GM23248 (cell line): ENCODE results near the gene ZNF579. TPM values are rescaled to one million over a fixed set of nuclear protein-coding genes. Genes with fewer than 3 reads are reported as not detected.

Experiments
- DNase-seq: peaks from one replicate; pipeline ENCODE4 v3.0.0-alpha.2; 2015
- H2AFZ ChIP-seq: fragments of 200-600 bp; sonication (generic); 2 replicates; pipeline ENCODE4 v1.6.1; 2016; ENCODE audit warnings: antibody characterized with exemption
- H3F3A ChIP-seq: fragments of 200-600 bp; sonication (generic); 2 replicates; pipeline ENCODE4 v1.6.1; 2016; ENCODE audit warnings: mild to moderate bottlenecking, antibody characterized with exemption, mixed run types; ENCODE audit not compliant: insufficient read depth
- H3K27ac ChIP-seq: fragments of 200-600 bp; sonication (generic); 2 replicates; pipeline ENCODE4 v1.5.1; 2016; ENCODE audit warnings: mild to moderate bottlenecking
- H3K27me3 ChIP-seq: fragments of 200-600 bp; sonication (generic); replicated peaks from 2 replicates; pipeline ENCODE4 v1.6.1; 2016; ENCODE audit warnings: mild to moderate bottlenecking; ENCODE audit not compliant: insufficient read depth
- H3K36me3 ChIP-seq: fragments of 200-600 bp; sonication (generic); 2 replicates; pipeline ENCODE4 v1.6.1; 2016; ENCODE audit warnings: low read depth, mild to moderate bottlenecking
- H3K4me1 ChIP-seq: fragments of 200-600 bp; sonication (generic); 2 replicates; pipeline ENCODE4 v1.6.1; 2016; ENCODE audit warnings: mild to moderate bottlenecking; ENCODE audit not compliant: insufficient read depth
- H3K4me2 ChIP-seq: fragments of 200-600 bp; sonication (generic); one replicate; pipeline ENCODE4 v1.6.1; 2016; ENCODE audit warnings: mild to moderate bottlenecking; ENCODE audit not compliant: unreplicated experiment
- H3K4me3 ChIP-seq: fragments of 200-600 bp; sonication (generic); 2 replicates; pipeline ENCODE4 v1.5.1; 2016; ENCODE audit warnings: mild to moderate bottlenecking
- H3K79me2 ChIP-seq: fragments of 200-600 bp; sonication (generic); 2 replicates; pipeline ENCODE4 v1.6.1; 2016; ENCODE audit warnings: mild to moderate bottlenecking; ENCODE audit not compliant: insufficient read depth
- H3K9ac ChIP-seq: fragments of 200-600 bp; sonication (generic); 2 replicates; pipeline ENCODE4 v1.6.1; 2016; ENCODE audit warnings: mild to moderate bottlenecking
- H3K9me2 ChIP-seq: fragments of 200-600 bp; sonication (generic); 2 replicates; pipeline ENCODE4 v1.6.1; 2016; ENCODE audit warnings: mixed run types, mild to moderate bottlenecking, moderate library complexity; ENCODE audit not compliant: insufficient read depth
- H3K9me3 ChIP-seq: fragments of 200-600 bp; sonication (generic); one replicate; pipeline ENCODE4 v1.6.1; 2017; ENCODE audit warnings: low read depth
- H4K20me1 ChIP-seq: fragments of 200-600 bp; sonication (generic); 2 replicates; pipeline ENCODE4 v1.6.0; 2016; ENCODE audit not compliant: insufficient read depth
- EZH2 ChIP-seq: fragments of 200-600 bp; sonication (generic); IDR thresholded peaks from 2 replicates; pipeline ENCODE4 v1.6.1; 2018; ENCODE audit warnings: antibody characterized with exemption, mild to moderate bottlenecking; ENCODE audit not compliant: insufficient read depth, poor library complexity, severe bottlenecking
- EZH2phosphoT487 ChIP-seq: fragments of 200-600 bp; sonication (generic); IDR thresholded peaks from 2 replicates; pipeline ENCODE4 v1.6.1; 2018; ENCODE audit warnings: antibody characterized with exemption, moderate library complexity, mild to moderate bottlenecking, low read depth; ENCODE audit not compliant: insufficient read depth
- WGBS, 2 experiments: methylation state at CpG; one replicate each; pipeline ENCODE4 v1.1.6; 2015 to 2017; ENCODE audit warnings: low lambda C conversion rate in 2 of 2, low coverage in 1 of 2; ENCODE audit errors: missing lambda C conversion rate in 2 of 2; 5-methylcytosine and 5-hydroxymethylcytosine counted together
- in situ Hi-C: fragments of 300-500 bp; cut with MboI; formaldehyde crosslinking; loops from 2 replicates; pipeline ENCODE4 v1.15.0; 2020
- polyA plus RNA-seq: library from polyadenylated mRNA; unstranded; fragments of >200 nt; fragmentation: Nextera tagmentation; extraction: Ambion mirVana; gene quantifications from 2 replicates; pipeline ENCODE4 v1.2.1, GENCODE V29; 2016
- total RNA-seq: library from RNA; depleted of rRNA; stranded (reverse); fragments of >200 nt; shearing (Covaris generic); gene quantifications from 2 replicates; pipeline ENCODE4 v1.2.3, GENCODE V29; 2014; rRNA removed

Gene ZNF579
- total and polyA plus RNA-seq, 2 experiments from 2014 or later, result 1.8 to 7.9 TPM

- Histone ChIP-seq H3K4me2 (no peak overlapping the region), H3K36me3 (no peaks in the 10 kb centered on the region), H3K9ac (no peak overlapping the region), H3K4me1 (no peaks in the 10 kb centered on the region; the same call in 1 of the 2 replicates), H3K27ac (no peak overlapping the region), H2AFZ (no peak overlapping the region), H3K9me2 (no peaks in the 10 kb centered on the region), H3K27me3 (no peaks in the 10 kb centered on the region), H3K4me3 (no peak overlapping the region), H3K79me2 (no peaks in the 10 kb centered on the region), H4K20me1 (no peaks in the 10 kb centered on the region), H3F3A (peaks cover 20% of the 10 kb centered on the region; the same call in 1 of the 2 replicates), H3K9me3 (no peaks in the 10 kb centered on the region)
- 12 to 13% methylated on average over 11 to 15 of the region's 15 CpGs for WGBS, 2 experiments
- no peak for TF ChIP-seq EZH2phosphoT487
- TF ChIP-seq EZH2, result no peak
- DNase-seq, result peak; percentile 40
- in situ Hi-C loops, result no loop called here
Observed at GRCh38 chr19:55528030-55528803, 52.4 kb downstream of the ZNF579 start.

GRCh38 chr19:55527197-55528029 lies 53.2 kb downstream of the ZNF579 start:
- H3K79me2 ChIP-seq, result no peaks in the 10 kb centered on the region
- no peak overlapping the region for H3K9ac ChIP-seq
- in situ Hi-C loops, result no loop called here
- H3K27me3 ChIP-seq, result no peaks in the 10 kb centered on the region
- no peak overlapping the region for H3K27ac ChIP-seq
- no peak for TF ChIP-seq EZH2phosphoT487
- TF ChIP-seq EZH2, result no peak
- H3F3A ChIP-seq, result peaks cover 20% of the 10 kb centered on the region; the same call in 1 of the 2 replicates
- H4K20me1 ChIP-seq, result no peaks in the 10 kb centered on the region
- H3K4me1 ChIP-seq, result no peaks in the 10 kb centered on the region; the same call in 1 of the 2 replicates
- H3K4me3 ChIP-seq, result no peak overlapping the region
- 68 to 71% methylated on average over 21 to 22 of the region's 22 CpGs for WGBS, 2 experiments
- no peak overlapping the region for H3K4me2 ChIP-seq
- no peak for DNase-seq
- no peaks in the 10 kb centered on the region for H3K9me2 ChIP-seq
- no peaks in the 10 kb centered on the region for H3K36me3 ChIP-seq
- H2AFZ ChIP-seq, result no peak overlapping the region
- no peaks in the 10 kb centered on the region for H3K9me3 ChIP-seq

Other genes with a start within 250 kb of the ZNF579 start
- 8.1 and 8.6 TPM in 2 replicates for gene KMT5C, start 241.0 kb downstream of the ZNF579 start, total RNA-seq
- gene KMT5C, start 241.0 kb downstream of the ZNF579 start, polyA plus RNA-seq, result 1.9 and 2.7 TPM in 2 replicates
- gene COX6B2, start 226.1 kb downstream of the ZNF579 start, total RNA-seq, result not detected in 2 replicates
- gene COX6B2, start 226.1 kb downstream of the ZNF579 start, polyA plus RNA-seq, result not detected in 2 replicates
- gene GARIN5B, start 217.6 kb downstream of the ZNF579 start, total RNA-seq, result not detected in 2 replicates
- not detected in 2 replicates for gene GARIN5B, start 217.6 kb downstream of the ZNF579 start, polyA plus RNA-seq
- gene IL11, start 210.4 kb downstream of the ZNF579 start, total RNA-seq, result 12.8 and 28.7 TPM in 2 replicates
- 6.7 and 6.9 TPM in 2 replicates for gene IL11, start 210.4 kb downstream of the ZNF579 start, polyA plus RNA-seq
- not detected in 2 replicates for gene TMEM190, start 204.0 kb downstream of the ZNF579 start, total RNA-seq
- 0.47 TPM in 1 of 2 replicates, not detected in the other for gene TMEM190, start 204.0 kb downstream of the ZNF579 start, polyA plus RNA-seq
- 0.97 and 1.8 TPM in 2 replicates for gene TMEM238, start 196.6 kb downstream of the ZNF579 start, total RNA-seq
- gene TMEM238, start 196.6 kb downstream of the ZNF579 start, polyA plus RNA-seq, result not detected in 2 replicates
- 300 and 875 TPM in 2 replicates for gene RPL28, start 194.9 kb downstream of the ZNF579 start, total RNA-seq
- gene RPL28, start 194.9 kb downstream of the ZNF579 start, polyA plus RNA-seq, result 530 and 536 TPM in 2 replicates
- 54.4 and 82.2 TPM in 2 replicates for gene UBE2S, start 173.1 kb downstream of the ZNF579 start, total RNA-seq
- 106 and 107 TPM in 2 replicates for gene UBE2S, start 173.1 kb downstream of the ZNF579 start, polyA plus RNA-seq
- gene SHISA7, start 137.5 kb downstream of the ZNF579 start, total RNA-seq, result not detected in 2 replicates
- gene SHISA7, start 137.5 kb downstream of the ZNF579 start, polyA plus RNA-seq, result not detected in 2 replicates
- gene ISOC2, start 119.2 kb downstream of the ZNF579 start, total RNA-seq, result 103 and 116 TPM in 2 replicates
- gene ISOC2, start 119.2 kb downstream of the ZNF579 start, polyA plus RNA-seq, result 34.0 and 35.3 TPM in 2 replicates
- not detected in 2 replicates for gene C19orf85, start 116.1 kb downstream of the ZNF579 start, total RNA-seq
- not detected in 2 replicates for gene C19orf85, start 116.1 kb downstream of the ZNF579 start, polyA plus RNA-seq
- gene ZNF628, start 104.2 kb downstream of the ZNF579 start, total RNA-seq, result 1.7 and 4.3 TPM in 2 replicates
- 1.1 TPM in 2 replicates for gene ZNF628, start 104.2 kb downstream of the ZNF579 start, polyA plus RNA-seq
- gene NAT14, start 95.7 kb downstream of the ZNF579 start, total RNA-seq, result 13.4 and 13.9 TPM in 2 replicates
- gene NAT14, start 95.7 kb downstream of the ZNF579 start, polyA plus RNA-seq, result 11.1 and 12.0 TPM in 2 replicates
- 12.6 and 14.4 TPM in 2 replicates for gene SSC5D, start 92.4 kb downstream of the ZNF579 start, total RNA-seq
- gene SSC5D, start 92.4 kb downstream of the ZNF579 start, polyA plus RNA-seq, result 9.8 and 10.0 TPM in 2 replicates
- not detected in 2 replicates for gene SBK2, start 43.7 kb downstream of the ZNF579 start, total RNA-seq
- gene SBK2, start 43.7 kb downstream of the ZNF579 start, polyA plus RNA-seq, result not detected in 2 replicates
- gene SBK3, start 35.3 kb downstream of the ZNF579 start, total RNA-seq, result not detected in 2 replicates
- not detected in 2 replicates for gene SBK3, start 35.3 kb downstream of the ZNF579 start, polyA plus RNA-seq
- gene FIZ1, start 18.7 kb upstream of the ZNF579 start, total RNA-seq, result 3.4 and 5.6 TPM in 2 replicates
- 2.3 TPM in 2 replicates for gene FIZ1, start 18.7 kb upstream of the ZNF579 start, polyA plus RNA-seq
- 9.9 and 17.8 TPM in 2 replicates for gene ZNF524, start 19.4 kb upstream of the ZNF579 start, total RNA-seq
- 16.2 and 18.2 TPM in 2 replicates for gene ZNF524, start 19.4 kb upstream of the ZNF579 start, polyA plus RNA-seq
- gene ZNF865, start 24.8 kb upstream of the ZNF579 start, total RNA-seq, result 1.3 and 1.5 TPM in 2 replicates
- 0.21 and 0.51 TPM in 2 replicates for gene ZNF865, start 24.8 kb upstream of the ZNF579 start, polyA plus RNA-seq
- gene ZNF784, start 43.7 kb upstream of the ZNF579 start, total RNA-seq, result 3.0 and 4.2 TPM in 2 replicates
- 1.2 and 1.3 TPM in 2 replicates for gene ZNF784, start 43.7 kb upstream of the ZNF579 start, polyA plus RNA-seq
- 7.0 and 11.7 TPM in 2 replicates for gene ZNF580, start 60.2 kb upstream of the ZNF579 start, total RNA-seq
- 43.1 and 44.0 TPM in 2 replicates for gene ZNF580, start 60.2 kb upstream of the ZNF579 start, polyA plus RNA-seq
- 8.5 and 12.1 TPM in 2 replicates for gene ZNF581, start 62.8 kb upstream of the ZNF579 start, total RNA-seq
- gene ZNF581, start 62.8 kb upstream of the ZNF579 start, polyA plus RNA-seq, result 17.6 and 20.6 TPM in 2 replicates
- gene CCDC106, start 67.4 kb upstream of the ZNF579 start, total RNA-seq, result 11.3 and 12.0 TPM in 2 replicates
- gene CCDC106, start 67.4 kb upstream of the ZNF579 start, polyA plus RNA-seq, result 15.2 and 15.3 TPM in 2 replicates
- gene U2AF2, start 74.2 kb upstream of the ZNF579 start, total RNA-seq, result 128 and 150 TPM in 2 replicates
- 19.3 and 22.4 TPM in 2 replicates for gene U2AF2, start 74.2 kb upstream of the ZNF579 start, polyA plus RNA-seq
- gene EPN1, start 94.4 kb upstream of the ZNF579 start, total RNA-seq, result 82.2 and 103 TPM in 2 replicates
- 48.8 and 53.1 TPM in 2 replicates for gene EPN1, start 94.4 kb upstream of the ZNF579 start, polyA plus RNA-seq
- not detected in 2 replicates for gene NLRP9, start 157.6 kb upstream of the ZNF579 start, total RNA-seq
- gene NLRP9, start 157.6 kb upstream of the ZNF579 start, polyA plus RNA-seq, result not detected in 2 replicates
- gene RFPL4A, start 178.2 kb upstream of the ZNF579 start, total RNA-seq, result not detected in 2 replicates
- gene RFPL4A, start 178.2 kb upstream of the ZNF579 start, polyA plus RNA-seq, result not detected in 2 replicates
- gene RFPL4AL1, start 188.3 kb upstream of the ZNF579 start, total RNA-seq, result not detected in 2 replicates
- not detected in 2 replicates for gene RFPL4AL1, start 188.3 kb upstream of the ZNF579 start, polyA plus RNA-seq